PC-9 (cell line): ENCODE data around the gene DEFB119.

Experiments
- CTCF ChIP-seq: fragments of 200-600 bp; sonication (generic); conservative IDR thresholded peaks from 2 replicates; pipeline ENCODE4 v1.6.1; 2017; ENCODE audit warnings: mixed run types, antibody characterized with exemption, mild to moderate bottlenecking, moderate library complexity
- EZH2 ChIP-seq: fragments of 200-600 bp; sonication (generic); IDR thresholded peaks from 2 replicates; pipeline ENCODE4 v1.8.0; 2017; ENCODE audit warnings: antibody characterized with exemption, low read depth

- TF ChIP-seq CTCF (no peak), EZH2 (no peak)
These were observed 24.0 kb upstream of the DEFB119 start for GRCh38 chr20:31414381-31414780.
